Caco-2 (cell line): ENCODE results near the gene GPS1. TPM values are rescaled to one million over a fixed set of nuclear protein-coding genes. Genes with fewer than 3 reads are reported as not detected.

Experiments used
- BruUV-seq: library from RNA; stranded (reverse); fragments of 400-500 nt; replicated peaks from 2 replicates; lab custom pipeline; 2021; lab: Mats Ljungman, UMichigan
- CTCF ChIA-PET: fragments of 300-600 bp; sonication (Branson Sonifier 250); formaldehyde crosslinking; loops from one replicate; lab custom pipeline; 2022; ENCODE audit warnings: antibody characterized with exemption; lab: Charles Lee
- POLR2A ChIA-PET: fragments of 300-600 bp; sonication (Branson Sonifier 250); formaldehyde crosslinking; loops from one replicate; lab custom pipeline; 2022; ENCODE audit warnings: antibody characterized with exemption; lab: Charles Lee
- DNase-seq, 2 experiments: peaks; one replicate each; pipeline versions ENCODE4 v3.0.0 to v3.0.0-alpha.2; 2020 to 2022
- H3K27me3 ChIP-seq: replicated peaks from 2 replicates; pipeline ENCODE4 v1.6.0; 2011; ENCODE audit warnings: low read length; ENCODE audit not compliant: control insufficient read depth, insufficient read depth
- H3K36me3 ChIP-seq: 2 replicates; pipeline ENCODE4 v1.5.1; 2011; ENCODE audit warnings: low read length; ENCODE audit not compliant: control insufficient read depth, insufficient read depth
- H3K4me1 ChIP-seq: fragments of 250-450 bp; sonication (Bioruptor Pico); 2 replicates; pipeline ENCODE4 v1.5.1; 2020; ENCODE audit warnings: mild to moderate bottlenecking
- H3K4me3 ChIP-seq: 2 replicates; pipeline ENCODE4 v1.5.1; 2011; ENCODE audit warnings: low read depth, mild to moderate bottlenecking, control low read depth, low read length
- H3K9me3 ChIP-seq: fragments of 250-450 bp; sonication (Bioruptor Pico); 2 replicates; pipeline ENCODE4 v1.5.1; 2020; ENCODE audit warnings: mild to moderate bottlenecking, moderate library complexity
- H3K27ac Mint-ChIP-seq: one replicate; pipeline ENCODE4 v1.8.0; 2022; ENCODE audit warnings: mixed read lengths; ENCODE audit not compliant: unreplicated experiment
- H3K27me3 Mint-ChIP-seq: one replicate; pipeline ENCODE4 v1.8.0; 2022; ENCODE audit warnings: mixed read lengths; ENCODE audit not compliant: insufficient read depth, unreplicated experiment
- H3K36me3 Mint-ChIP-seq: one replicate; pipeline ENCODE4 v1.8.0; 2022; ENCODE audit warnings: mild to moderate bottlenecking, mixed read lengths; ENCODE audit not compliant: insufficient read depth, unreplicated experiment
- H3K4me1 Mint-ChIP-seq: one replicate; pipeline ENCODE4 v1.8.0; 2022; ENCODE audit warnings: low read depth, mixed read lengths; ENCODE audit not compliant: unreplicated experiment
- H3K4me3 Mint-ChIP-seq: one replicate; pipeline ENCODE4 v1.8.0; 2022; ENCODE audit warnings: mild to moderate bottlenecking, moderate library complexity, mixed read lengths; ENCODE audit not compliant: unreplicated experiment
- H3K9me3 Mint-ChIP-seq: one replicate; pipeline ENCODE4 v1.8.0; 2022; ENCODE audit warnings: mixed read lengths; ENCODE audit not compliant: unreplicated experiment
- intact Hi-C: fragments of 100-400 bp; cut with micrococcal nuclease; formaldehyde crosslinking; loops from one replicate; pipeline ENCODE4 v1.10.0; 2022; ENCODE audit not compliant: unreplicated experiment
- total RNA-seq: library from RNA; stranded (reverse); gene quantifications from 2 replicates; pipeline ENCODE4 v1.2.3, GENCODE V29; 2022
- TF ChIP-seq, protein P1 (sequence below), 2 experiments: fragments of 200-600 bp in 1 of 2; IDR thresholded peaks; 1 replicate in 1 of 2; 2 replicates in 1 of 2; pipeline versions ENCODE4 v1.5.1 to v1.8.0; 2011 to 2022; ENCODE audit warnings: antibody characterized with exemption in 1 of 2, control low read depth in 1 of 2, inconsistent platforms in 1 of 2, low read depth in 1 of 2, low read length in 1 of 2, mild to moderate bottlenecking in 1 of 2, moderate library complexity in 1 of 2; ENCODE audit not compliant: insufficient read depth in 1 of 2, severe bottlenecking in 1 of 2, unreplicated experiment in 1 of 2

Gene GPS1
- total RNA-seq, 1 experiment from 2014 or later = 195 TPM

DNA sequence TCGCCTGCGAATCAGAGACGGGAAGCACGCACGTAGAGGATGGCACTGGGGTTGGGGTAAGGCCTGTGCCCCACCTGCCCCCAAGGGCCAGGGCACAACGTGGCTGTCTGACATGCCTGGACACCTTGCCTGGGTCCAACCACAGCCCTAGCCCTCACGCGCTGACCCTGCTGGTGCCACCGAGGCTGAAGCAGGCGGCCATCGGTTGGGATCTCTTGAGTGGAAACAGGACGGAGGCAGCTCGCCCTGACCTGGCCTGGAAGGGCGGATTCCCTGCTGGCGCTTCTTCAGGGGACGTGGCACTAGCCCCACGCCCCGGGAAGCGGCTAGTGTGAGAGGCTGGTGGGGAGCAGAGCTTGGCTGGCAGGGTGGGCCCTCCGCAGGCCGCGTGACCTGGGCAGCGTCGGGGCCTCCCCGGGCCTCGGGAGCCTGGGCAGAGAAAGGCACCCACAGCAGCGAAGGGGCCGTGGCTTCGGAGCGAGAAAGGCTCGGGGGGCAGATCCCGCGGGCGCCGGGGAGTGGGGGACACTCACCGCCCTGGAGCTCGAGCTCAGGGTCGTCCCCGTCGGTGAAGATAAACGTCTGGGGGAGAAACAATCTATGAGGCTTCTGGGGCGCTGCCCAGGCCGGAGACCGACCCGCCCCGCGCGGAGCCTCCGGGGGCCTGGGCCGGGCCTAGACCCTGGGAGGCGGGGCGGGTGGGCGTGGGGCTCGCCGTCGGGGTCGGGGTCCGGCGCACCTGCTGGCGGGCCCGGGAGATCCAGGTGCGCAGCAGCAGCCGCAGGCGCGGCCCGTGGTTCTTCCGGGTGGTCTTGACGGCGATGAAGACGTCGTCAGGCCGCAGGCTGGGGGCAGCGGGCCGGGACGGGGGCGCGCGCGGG lies 697 bp upstream of the GPS1 start:
- Histone ChIP-seq H3K4me1 (peaks cover 8% of the 10 kb centered on the region), H3K9me3 (no peaks in the 10 kb centered on the region), H3K36me3 (peaks cover 1% of the 10 kb centered on the region; the same call in 1 of the 2 replicates), H3K4me3 (peak overlapping the region; percentile 94), H3K27me3 (no peaks in the 10 kb centered on the region)
- ChIA-PET CTCF (interaction anchor here (1.1 to 2.4 kb wide), 2 partner anchors 14 to 21 kb away, joined by 4 to 14 read pairs; partner anchors contain the start of gene DCXR), POLR2A (interaction anchor here (1.7 kb wide), 1 partner anchor 14 kb away, joined by 16 read pairs; the partner anchor contains the start of gene DCXR)
- TF ChIP-seq, protein P1, sequence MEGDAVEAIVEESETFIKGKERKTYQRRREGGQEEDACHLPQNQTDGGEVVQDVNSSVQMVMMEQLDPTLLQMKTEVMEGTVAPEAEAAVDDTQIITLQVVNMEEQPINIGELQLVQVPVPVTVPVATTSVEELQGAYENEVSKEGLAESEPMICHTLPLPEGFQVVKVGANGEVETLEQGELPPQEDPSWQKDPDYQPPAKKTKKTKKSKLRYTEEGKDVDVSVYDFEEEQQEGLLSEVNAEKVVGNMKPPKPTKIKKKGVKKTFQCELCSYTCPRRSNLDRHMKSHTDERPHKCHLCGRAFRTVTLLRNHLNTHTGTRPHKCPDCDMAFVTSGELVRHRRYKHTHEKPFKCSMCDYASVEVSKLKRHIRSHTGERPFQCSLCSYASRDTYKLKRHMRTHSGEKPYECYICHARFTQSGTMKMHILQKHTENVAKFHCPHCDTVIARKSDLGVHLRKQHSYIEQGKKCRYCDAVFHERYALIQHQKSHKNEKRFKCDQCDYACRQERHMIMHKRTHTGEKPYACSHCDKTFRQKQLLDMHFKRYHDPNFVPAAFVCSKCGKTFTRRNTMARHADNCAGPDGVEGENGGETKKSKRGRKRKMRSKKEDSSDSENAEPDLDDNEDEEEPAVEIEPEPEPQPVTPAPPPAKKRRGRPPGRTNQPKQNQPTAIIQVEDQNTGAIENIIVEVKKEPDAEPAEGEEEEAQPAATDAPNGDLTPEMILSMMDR (IDR thresholded peaks at IDR 0.05; ENCODE audit: insufficient read depth in 1 of 2, low read depth in 1 of 2, low read length in 1 of 2, severe bottlenecking in 1 of 2, unreplicated experiment in 1 of 2) = no peak
- H3K9me3 Mint-ChIP-seq = no peaks in the 10 kb centered on the region
- peak overlapping the region; percentile 46 for H3K27ac Mint-ChIP-seq
- no peaks in the 10 kb centered on the region for H3K27me3 Mint-ChIP-seq
- peak overlapping the region; percentile 71 for H3K4me3 Mint-ChIP-seq
- intact Hi-C loops = loop anchor here (1.0 kb wide), 1 partner anchor 14 kb away; the partner anchor contains the start of gene DCXR
- DNase-seq = no peak
- H3K4me1 Mint-ChIP-seq = no peaks in the 10 kb centered on the region
- no TSS peak for BruUV-seq
- H3K36me3 Mint-ChIP-seq = peaks cover 12% of the 10 kb centered on the region

DNA sequence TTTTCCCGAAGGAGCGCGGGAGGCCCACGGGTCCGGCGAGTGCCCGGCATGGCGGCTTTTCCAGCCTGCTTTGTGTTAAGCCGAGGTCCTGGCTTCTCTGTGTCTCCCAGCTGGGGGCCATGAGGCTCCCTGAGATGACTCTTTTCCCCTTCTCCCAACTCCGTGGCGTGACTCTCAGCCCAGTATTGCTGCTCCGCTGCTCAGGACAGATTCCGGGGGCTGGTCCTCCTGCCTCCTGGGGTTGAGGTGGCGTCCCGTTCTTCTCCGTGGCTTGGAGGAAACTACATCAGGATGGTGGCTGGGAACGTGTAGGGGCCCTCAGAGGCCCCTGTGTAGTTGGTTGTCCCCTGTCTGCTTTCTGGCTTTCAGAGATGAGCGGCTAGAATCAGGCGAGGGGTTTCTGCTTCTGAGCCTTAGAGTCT lies 951 bp downstream of the GPS1 start:
- H3K27ac Mint-ChIP-seq = no peak overlapping the region
- TF ChIP-seq, protein P1 (IDR thresholded peaks at IDR 0.05; ENCODE audit: insufficient read depth in 1 of 2, low read depth in 1 of 2, low read length in 1 of 2, severe bottlenecking in 1 of 2, unreplicated experiment in 1 of 2) = no peak
- peaks cover 1% of the 10 kb centered on the region; the same call in 1 of the 2 replicates for H3K36me3 ChIP-seq
- H3K4me3 Mint-ChIP-seq = peak overlapping the region; percentile 80
- H3K27me3 ChIP-seq = no peaks in the 10 kb centered on the region
- no peaks in the 10 kb centered on the region for H3K9me3 Mint-ChIP-seq
- no peaks in the 10 kb centered on the region for H3K27me3 Mint-ChIP-seq
- peaks cover 28% of the 10 kb centered on the region for H3K36me3 Mint-ChIP-seq
- peaks cover 8% of the 10 kb centered on the region for H3K4me1 ChIP-seq
- BruUV-seq = no TSS peak
- no peaks in the 10 kb centered on the region for H3K9me3 ChIP-seq
- CTCF ChIA-PET = interaction anchor here (0.7 to 2.4 kb wide), 2 partner anchors 16 to 27 kb away, joined by 3 to 14 read pairs; partner anchors contain the start of gene DCXR
- no peaks in the 10 kb centered on the region for H3K4me1 Mint-ChIP-seq
- POLR2A ChIA-PET = interaction anchor here (0.7 kb wide), 1 partner anchor 15 kb away, joined by 5 read pairs; the partner anchor contains the start of gene DCXR
- intact Hi-C loops = no loop called here
- no peak for DNase-seq
- H3K4me3 ChIP-seq = peak overlapping the region; percentile 94

DNA sequence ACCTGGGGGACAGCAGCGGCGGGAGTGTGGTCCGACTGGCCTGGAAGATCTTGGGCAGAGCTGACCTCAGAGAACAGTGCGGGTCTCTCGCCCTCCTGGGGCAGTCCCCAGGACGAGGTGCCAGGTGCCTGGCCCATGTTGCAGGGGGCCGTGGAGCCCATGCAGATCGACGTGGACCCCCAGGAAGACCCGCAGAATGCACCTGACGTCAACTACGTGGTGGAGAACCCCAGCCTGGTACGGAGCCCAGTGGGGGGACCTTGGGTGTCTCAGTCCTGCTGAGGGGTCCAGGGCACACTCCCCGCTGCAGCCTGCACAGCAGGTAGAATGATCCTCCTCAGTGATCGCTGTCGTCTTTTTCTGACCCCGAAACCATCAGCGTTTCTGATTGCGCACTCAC lies 1.4 kb downstream of the GPS1 start:
- H3K4me3 Mint-ChIP-seq = peak overlapping the region; percentile 80
- ChIA-PET POLR2A (interaction anchor here (0.5 kb wide), 1 partner anchor 30 kb away, joined by 3 read pairs; the partner anchor contains the start of gene LRRC45), CTCF (interaction anchor here (2.4 kb wide), 1 partner anchor 16 kb away, joined by 14 read pairs; the partner anchor contains the start of gene DCXR)
- H3K36me3 Mint-ChIP-seq = peaks cover 33% of the 10 kb centered on the region
- Histone ChIP-seq H3K4me1 (peaks cover 8% of the 10 kb centered on the region), H3K27me3 (no peaks in the 10 kb centered on the region), H3K9me3 (no peaks in the 10 kb centered on the region), H3K36me3 (peaks cover 1% of the 10 kb centered on the region; the same call in 1 of the 2 replicates), H3K4me3 (peak overlapping the region; percentile 94)
- no peaks in the 10 kb centered on the region for H3K9me3 Mint-ChIP-seq
- H3K4me1 Mint-ChIP-seq = no peaks in the 10 kb centered on the region
- TF ChIP-seq, protein P1 (IDR thresholded peaks at IDR 0.05; ENCODE audit: insufficient read depth in 1 of 2, low read depth in 1 of 2, low read length in 1 of 2, severe bottlenecking in 1 of 2, unreplicated experiment in 1 of 2) = no peak
- H3K27me3 Mint-ChIP-seq = no peaks in the 10 kb centered on the region
- intact Hi-C loops = no loop called here
- H3K27ac Mint-ChIP-seq = no peak overlapping the region
- DNase-seq = no peak
- no TSS peak for BruUV-seq
